HG03354 (cell line): ENCODE data around the gene ZNF593OS.

Experiments used
- ATAC-seq: cut with Tn5 transposase; IDR thresholded peaks from one replicate; pipeline ENCODE4 v1.9.1; 2021; ENCODE audit warnings: mild to moderate bottlenecking; ENCODE audit not compliant: unreplicated experiment, poor library complexity, severe bottlenecking

ZNF593OS gene

DNA sequence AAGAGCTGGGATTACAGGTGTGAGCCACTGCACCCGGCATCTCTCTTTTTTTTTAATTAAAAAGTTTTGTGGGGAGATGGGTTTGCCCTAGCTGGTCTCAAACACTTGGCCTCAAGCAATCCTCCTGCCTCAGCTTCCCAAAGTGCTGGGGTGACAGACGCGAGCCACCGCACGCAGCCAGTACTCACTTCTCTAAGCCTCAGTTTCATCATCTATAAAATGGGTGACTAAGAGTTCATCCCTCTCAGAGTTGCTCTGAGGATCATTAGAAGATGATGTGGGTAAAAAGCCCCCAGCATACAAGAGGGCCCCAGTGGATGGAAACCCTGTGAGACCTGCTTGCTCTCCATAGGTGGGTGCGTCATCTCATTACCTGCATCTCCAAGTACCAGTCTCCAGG is 16.2 kb upstream of the ZNF593OS start:
- ATAC-seq = no peak

DNA sequence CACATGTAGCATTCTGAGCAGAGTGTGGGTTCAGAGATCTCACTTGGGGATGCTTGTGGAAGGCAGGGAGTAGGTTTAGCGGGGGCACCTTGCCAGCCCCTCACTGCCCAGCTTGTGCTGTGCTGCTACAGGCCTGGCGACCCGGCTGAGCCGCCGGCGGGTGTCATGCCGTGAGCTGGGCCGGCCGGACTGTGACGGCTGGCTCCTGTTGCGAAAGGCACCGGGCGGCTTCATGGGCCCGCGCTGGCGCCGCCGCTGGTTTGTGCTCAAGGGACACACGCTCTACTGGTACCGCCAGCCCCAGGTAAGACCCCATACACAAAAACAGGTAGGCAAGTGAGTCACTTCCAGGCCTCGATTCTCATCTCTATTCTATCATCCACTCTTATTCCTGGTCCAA is 13.3 kb upstream of the ZNF593OS start:
- ATAC-seq = no peak

DNA sequence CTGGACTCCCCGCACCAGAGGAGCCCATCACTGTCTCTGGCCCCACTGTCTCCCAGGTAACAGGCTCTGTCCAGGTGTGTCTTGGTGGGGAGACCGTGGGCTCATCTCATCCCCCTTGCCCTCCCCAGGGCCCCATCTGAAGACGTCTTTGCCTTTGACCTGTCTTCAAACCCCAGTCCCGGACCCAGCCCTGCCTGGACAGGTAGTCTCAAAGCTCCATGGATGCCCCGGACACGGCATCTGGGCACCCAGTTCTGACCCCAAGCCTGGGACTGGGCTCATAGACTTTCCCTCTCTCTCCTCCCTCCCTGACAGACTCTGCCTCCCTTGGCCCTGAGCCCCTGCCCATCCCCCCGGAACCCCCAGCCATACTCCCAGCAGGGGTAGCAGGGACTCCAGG is 12.5 kb upstream of the ZNF593OS start:
- ATAC-seq = no peak

DNA sequence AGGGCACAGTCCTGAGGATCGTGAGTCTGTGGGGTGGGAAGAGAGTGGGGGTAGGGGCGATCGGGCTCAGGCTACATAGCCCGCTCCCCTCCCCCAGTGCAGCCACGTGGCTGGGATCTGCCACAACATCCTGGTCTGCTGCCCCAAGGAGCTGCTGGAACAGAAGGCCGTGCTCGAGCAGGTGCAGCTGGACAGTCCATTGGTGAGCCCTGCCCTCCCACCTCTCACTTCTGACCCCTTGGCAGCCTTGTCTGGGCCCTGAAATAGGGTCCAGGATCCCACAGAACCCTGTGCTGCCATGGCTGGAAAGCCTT is 10.7 kb upstream of the ZNF593OS start:
- no peak for ATAC-seq

DNA sequence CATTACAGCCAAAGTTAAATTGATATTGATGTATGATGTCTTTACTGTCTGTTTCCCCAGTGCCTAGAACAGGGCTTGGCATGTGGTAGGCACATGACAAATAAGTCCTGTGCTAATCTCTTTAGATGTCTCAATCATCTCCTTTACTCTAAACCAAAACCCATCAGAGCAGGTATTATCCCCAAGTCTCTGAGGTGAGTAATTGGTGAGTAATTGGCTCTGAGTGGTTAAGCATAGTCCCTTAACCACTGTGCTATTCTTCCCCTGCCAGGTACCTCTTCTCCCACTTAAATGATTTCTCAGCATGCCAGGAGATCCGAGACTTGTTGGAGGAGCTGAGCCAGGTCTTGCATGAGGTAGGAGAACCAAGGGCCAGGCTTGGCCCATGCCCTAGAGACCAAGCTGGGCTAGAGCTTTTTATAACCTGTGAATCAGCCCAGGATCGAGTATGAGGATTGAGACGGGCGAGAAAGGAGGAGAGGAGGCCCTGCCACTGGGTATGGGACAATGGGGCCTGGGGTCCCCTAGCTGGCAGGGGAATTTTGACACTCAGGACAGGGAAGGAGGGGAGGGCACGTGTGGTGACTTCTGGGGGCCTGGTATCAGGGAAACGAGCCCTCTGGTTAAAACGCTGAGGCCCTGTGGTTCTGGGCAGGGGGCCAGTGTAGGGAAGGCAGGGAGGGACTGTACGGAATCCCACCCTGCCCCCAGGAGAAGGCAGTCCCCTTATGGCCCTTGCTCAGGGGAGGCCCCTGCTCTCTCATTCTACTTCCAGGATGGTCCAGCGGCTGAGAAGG is 10.2 kb upstream of the ZNF593OS start:
- ATAC-seq = no peak

DNA sequence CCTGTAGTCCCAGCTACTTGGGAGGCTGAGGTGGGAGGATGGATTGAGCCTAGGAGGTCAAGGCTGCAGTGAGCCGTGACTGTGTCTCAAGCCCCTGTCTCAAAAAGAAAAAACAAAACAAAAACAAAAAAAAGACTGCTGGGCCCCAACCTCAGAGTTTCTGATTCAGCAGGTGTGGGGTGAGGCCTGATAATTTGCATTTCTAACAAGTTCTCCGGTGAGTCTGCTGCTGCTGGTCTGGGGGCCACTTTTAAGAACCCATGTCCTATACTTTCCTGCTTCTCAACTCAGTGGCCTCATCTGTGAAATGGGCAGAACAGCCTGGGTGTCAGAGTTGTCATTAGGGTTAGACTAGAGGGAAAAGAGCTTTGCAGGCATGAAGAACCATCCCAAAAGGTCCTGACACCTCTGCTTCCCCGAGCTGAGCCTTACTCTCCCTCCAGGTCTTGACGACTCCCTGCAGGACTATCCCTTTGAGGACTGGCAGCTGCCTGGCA is 8.4 kb upstream of the ZNF593OS start:
- no peak for ATAC-seq

DNA sequence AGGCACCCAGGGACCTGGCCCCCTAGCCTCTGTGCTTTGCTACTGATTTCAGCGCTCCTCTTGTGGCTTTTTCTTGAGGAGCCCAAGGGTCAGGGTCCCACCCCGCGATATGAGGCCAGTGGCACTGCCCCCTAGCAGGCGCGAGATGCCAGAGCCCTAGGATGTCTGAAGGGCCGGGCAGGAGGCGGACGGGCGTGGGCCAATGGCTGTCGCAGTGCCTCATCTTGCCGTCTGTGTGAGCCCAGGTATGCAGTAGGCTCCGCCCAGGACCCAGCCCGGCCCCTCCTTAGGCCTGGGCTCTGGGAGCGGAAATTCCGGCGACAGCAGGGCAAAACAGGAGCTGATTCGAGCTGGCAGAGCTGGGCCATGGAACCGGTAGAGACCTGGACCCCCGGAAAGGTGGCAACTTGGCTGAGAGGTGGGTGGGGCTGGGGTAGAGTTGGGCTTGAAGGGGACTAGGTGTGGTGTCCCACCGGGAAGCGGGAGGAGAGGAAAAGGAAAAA is 5.6 kb upstream of the ZNF593OS start, which contains the start of gene CNKSR1:
TSS of gene CNKSR1 (plus strand) at position 310 of the 503 bp plus-strand sequence. CDS start at position 367, 57 bp downstream.
- ATAC-seq = no peak

DNA sequence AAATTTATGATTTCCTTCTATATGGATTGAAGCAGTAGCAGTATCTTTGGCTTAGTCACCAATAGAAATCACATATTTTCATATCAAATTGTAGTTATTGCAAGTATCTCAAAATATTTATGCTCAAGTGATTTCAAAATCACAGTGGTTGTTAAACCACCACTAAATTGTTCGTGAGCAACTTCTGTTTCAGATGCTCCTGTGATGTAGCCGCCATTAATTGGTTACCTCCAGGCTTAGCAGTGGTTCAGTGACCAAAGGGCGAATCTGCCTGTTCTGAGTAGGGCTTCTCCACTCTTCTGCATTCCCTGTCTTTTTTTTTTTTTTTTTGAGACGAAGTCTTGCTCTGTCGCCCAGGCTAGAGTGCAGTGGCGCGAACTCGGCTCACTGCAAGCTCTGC is 3.7 kb upstream of the ZNF593OS start:
- ATAC-seq = no peak

DNA sequence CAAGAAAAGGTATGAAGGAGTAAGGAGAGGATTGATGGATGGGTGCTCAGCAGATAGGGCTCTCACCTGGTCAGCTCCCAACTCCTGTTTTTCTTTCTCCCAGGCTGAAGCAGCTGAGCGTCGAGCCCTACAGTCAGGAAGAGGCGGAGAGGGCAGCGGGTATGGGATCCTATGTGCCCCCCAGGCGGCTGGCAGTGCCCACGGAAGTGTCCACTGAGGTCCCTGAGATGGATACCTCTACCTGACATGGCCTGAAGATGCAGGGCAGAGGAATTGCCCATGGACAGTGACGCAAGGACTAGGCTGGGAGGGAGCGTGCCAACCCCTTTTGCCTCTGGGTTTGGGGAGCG is 1.2 kb downstream of the ZNF593OS start:
- ATAC-seq = no peak

DNA sequence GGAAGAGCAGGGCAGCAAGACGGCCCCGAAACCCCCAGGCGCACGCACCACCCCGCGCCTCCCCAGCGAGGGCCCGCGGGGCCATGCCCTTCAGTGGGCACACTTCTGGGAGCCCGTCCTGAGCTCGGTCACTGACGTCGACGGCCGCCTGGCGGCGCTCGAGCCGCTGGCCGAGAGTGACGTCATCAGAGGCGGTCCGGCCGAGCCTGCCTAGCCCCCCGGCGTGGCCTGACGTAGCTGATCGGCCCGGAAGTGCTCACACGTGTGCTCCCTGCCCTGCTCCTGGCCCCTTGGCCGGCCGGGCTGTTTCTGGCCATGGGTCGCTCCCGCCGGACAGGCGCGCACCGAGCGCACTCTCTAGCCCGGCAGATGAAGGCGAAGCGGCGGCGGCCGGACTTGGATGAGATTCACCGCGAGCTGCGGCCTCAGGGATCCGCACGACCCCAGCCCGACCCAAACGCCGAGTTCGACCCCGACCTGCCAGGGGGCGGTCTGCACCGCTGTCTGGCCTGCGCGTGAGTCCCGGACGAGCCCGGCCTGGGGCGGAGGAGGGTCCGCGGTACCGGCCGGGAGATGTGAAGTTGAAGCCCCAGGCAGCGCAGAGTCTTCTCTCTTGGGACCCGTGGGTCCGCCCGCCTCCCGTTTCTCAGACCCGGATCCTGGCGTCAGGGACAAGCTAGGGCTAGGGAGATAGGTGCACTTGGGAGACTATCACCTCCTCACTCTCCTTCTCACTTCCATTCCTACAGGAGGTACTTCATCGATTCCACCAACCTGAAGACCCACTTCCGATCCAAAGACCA is 1.8 kb downstream of the ZNF593OS start, which contains the start of gene ZNF593:
TSS of gene ZNF593 (plus strand) at position 240 of the 803 bp plus-strand sequence. CDS start at position 316, 76 bp downstream.
- peak; percentile 97 for ATAC-seq

DNA sequence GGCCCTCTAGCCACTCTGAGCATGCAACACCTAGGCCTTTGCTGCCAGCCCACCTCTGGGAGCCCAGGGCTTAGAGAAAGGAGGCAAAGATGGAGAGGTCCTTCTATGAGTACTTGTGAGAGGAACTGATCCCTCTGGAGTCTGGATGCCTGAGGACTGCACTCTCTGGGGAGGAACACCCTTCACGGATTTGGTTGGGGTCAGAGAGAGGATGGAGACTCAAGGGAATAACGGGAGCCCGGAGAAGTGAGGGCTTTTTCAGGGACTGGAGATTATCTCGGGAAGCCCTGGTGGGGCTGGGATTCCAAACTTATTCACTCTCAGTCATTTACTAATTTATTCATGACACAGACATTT is 2.5 kb downstream of the ZNF593OS start:
- ATAC-seq = no peak

DNA sequence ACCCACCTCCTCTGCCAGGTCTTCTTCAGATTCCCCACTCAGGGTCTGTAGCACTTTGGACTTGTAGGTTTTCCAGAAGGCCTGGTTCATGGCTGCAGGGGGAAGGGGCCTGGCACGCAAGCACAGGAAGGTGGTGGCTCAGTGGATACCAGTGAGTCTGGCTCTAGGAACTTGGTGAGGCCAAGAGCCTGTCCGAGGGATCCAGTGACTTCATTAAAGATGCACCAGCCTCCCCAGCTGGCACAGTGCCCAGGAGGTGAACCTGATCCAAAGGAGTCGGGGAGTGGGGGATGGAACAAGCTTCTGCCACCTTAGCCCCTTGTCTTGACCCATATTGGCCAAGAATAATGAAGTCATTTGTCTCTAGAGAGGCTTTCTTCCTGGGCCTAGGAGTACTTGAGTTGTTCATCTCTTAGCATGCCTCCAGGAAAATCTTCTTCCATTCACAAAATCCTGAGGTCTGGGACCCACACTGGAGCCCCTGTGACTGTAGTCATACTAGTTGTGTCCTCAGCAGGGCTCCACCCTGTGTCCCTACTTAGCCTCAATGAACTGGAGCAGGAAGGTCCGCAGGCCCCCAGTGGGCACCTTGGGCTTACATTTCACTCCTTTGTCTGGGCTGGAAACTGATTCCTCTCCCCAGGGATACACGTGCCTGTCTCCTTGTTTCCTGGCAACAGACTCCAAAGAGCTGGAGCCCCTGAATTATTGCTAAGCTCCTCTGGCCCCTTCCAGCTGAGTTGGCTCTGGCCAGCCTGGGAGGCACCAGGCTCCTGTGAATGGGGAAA is 3.0 kb downstream of the ZNF593OS start, which contains the start of gene C1orf232:
TSS of gene C1orf232 (minus strand) at position 554 of the 788 bp plus-strand sequence. CDS start at position 90, 464 bp downstream.
- no peak for ATAC-seq

DNA sequence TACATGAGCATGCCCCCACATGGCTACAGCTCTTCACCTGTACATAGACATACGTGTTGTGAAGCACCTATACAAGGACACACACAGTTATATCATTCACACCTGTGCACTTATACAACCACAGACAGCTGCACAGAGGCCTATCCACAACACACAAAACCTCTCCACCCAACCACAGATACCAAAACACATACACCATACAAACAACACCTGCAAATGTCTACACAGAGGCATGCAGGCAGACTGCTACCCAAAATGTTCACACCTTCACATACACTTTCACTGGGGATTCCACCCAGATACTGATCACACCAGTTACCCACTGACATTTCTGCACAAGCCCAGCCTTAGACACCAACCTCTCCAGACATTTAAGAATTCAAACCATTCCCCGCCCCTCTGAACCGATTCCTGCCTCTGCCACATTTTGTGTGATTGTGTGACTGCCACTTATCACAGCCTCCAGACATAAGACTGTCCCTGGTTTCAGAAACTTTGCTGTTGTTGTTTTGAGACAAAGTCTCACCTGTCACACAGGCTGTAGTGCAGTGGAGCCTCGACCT is 4.8 kb downstream of the ZNF593OS start:
- ATAC-seq = no peak

DNA sequence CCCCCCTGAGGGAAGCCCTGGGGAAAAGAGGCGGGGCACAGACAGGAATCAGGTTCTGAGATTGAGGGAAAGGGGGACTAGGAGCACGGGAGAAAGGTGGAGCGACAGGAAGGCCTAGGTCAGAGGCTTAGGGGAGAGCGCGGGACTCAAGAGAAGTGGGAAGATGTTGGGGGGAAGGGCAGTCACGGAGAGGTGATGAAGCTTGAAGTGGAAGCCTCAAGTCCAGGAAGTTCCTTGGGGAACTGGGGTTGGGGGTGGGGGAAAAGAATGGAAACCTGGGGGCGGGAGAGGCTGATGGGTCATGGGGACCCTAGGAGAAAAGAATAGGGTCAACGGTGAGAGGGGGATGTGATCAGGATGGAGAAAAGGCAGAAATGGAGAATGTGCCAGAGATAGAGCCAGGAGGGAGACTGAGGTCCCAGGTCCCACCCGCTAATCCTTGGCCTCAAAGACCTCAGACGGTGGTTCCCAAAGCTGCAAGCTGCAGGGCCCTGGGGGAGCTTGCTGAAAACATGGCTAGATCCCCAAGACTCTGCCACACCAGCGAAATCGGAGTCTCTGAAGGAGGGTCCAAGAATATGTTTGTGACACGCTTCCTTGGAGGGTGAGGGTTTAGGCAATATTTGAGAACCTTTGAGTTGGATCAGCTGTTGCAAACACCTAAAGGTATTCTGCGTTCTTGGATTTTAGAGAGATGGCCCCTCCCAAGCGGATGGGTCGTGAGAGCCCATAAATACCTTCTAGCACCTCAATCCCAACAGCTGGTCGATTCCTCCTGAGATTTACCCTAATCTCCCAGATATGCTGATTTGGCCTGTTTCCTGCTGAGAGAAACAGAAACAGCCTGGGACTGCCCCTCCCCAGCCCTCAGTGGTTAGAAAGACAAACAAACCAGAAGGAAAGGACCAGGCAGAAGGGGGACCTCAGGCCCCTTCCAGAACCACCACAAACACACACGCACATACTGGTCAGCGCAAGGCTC is 6.5 kb downstream of the ZNF593OS start:
- ATAC-seq = no peak

DNA sequence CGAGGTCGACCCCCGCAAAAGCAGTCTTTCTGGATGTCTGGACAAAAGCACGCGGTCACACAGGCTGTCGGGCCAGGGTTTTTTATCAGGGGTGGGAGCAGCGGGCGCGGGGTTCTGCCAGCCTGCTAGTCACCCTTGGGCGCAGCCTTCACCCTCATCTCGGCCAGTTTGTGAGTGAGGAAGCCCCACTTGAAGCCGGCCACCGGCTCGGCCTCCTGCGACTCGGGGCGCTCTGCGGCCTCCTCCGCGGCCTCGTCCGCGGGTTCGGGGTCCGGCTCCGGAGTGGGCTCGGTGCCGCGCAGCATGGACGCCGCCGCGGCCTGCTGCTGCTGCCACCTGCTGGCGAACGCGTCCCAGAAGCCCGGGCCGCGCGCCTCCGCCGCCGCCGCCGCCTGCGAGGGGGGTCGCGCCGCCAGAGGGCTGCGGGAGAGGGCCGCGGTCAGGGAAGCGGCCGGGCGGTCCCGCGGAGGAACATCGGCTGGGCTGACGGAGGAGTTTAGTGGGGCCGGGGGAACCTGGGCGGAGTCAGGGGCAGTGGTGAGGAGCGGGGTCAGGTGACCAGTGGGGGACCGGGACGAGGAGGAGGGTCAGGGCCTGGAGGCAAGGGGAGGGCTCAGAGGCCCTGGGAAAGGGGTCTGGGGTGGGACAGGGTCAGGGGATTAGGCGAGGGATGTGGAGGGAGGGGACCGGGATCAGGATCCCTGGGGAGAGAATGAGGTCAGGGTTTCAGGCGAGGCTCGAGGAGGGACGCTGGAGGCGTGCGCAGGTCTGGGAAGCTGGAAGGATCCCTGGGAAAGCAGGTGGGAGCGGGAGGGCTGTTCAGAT is 7.4 kb downstream of the ZNF593OS start:
- ATAC-seq = no peak

DNA sequence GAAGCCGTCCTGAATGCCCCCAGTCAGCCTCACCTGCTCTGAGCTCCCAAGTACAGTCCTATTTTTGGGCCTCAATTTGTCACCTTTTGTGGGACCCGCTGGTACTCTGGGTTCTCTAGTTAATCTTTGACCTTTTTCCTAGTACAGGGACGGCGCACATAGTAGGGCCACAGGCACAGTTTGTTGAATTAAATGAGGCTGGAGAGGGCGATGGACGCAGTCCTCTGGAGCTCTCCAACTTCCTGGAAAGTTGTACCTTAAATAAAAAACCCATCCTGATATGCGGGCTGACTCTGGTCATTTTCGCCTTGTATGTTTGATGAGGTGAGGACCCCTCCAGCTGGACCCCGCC is 8.0 kb downstream of the ZNF593OS start:
- ATAC-seq = no peak

DNA sequence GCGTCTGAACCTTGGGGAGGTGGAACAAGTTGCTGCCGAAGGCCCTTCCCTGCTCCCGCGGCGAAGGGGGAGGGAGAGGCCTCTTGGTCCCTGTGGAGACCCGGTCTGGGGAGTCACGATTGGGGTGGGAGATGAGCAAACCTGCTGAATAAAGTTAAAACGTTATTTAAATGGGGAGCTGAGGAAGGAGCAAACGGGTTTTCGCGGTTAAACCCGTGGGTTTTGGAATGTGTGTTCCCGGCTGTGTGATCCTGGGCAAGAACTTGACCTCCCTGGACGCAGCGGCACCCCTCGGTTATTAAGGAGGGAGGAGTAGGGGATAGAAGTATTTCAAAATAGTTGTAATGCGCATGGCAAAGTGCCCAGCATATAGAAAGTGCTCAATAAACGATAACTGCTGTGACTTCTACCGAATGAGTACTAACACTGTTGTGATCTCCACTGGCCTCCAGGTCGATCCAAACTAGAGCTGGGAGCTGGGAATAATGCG is 9.4 kb downstream of the ZNF593OS start:
- ATAC-seq = no peak
